ENCODE data around the gene EFCAB7.

EFCAB7 gene

GRCh38 chr1:63607322-63607721 is 84.0 kb downstream of the EFCAB7 start:
- DNase-seq, result no peak

GRCh38 chr1:63611231-63611630 is 87.9 kb downstream of the EFCAB7 start:
- DNase-seq, result no peak

DNA sequence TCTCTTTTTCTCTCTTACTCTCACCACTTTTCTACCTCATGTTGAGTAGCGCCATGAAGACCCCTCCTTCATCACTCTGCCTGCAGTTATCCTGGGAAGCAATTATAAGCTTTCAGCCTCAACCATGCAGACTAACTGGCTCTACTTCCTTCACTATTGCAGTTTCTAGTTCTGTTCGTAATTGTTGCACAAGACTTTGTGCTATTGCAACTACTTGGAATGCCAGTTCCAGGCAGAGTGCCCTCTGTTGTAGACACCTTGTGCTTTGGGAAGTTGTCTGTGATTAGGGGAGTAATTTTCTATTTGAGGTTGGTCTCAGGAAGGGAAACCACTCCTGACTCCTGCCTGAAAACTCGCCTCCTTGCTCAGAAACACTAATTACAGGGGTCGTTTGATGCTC is 89.2 kb downstream of the EFCAB7 start:
- DNase-seq, result no peak

DNA sequence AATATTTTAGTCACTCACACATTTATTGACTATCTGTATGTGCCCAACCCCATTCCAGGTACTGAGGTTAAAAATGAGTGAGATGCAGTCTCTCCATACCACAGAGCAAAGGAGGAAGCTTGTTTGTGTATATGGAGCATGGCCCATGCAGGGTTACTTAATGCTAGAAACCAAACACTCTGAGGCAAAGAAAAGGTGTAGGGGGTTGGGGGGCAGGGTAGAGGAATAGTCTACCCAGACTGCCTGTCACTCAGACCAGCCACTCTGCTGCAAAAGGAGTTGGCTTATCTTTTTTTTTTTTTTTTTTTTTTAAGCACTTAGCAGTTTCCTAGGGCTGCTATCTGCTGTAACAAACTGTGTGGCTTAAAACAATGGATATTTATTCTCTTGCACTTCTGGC is 89.6 kb downstream of the EFCAB7 start:
- no peak for DNase-seq

DNA sequence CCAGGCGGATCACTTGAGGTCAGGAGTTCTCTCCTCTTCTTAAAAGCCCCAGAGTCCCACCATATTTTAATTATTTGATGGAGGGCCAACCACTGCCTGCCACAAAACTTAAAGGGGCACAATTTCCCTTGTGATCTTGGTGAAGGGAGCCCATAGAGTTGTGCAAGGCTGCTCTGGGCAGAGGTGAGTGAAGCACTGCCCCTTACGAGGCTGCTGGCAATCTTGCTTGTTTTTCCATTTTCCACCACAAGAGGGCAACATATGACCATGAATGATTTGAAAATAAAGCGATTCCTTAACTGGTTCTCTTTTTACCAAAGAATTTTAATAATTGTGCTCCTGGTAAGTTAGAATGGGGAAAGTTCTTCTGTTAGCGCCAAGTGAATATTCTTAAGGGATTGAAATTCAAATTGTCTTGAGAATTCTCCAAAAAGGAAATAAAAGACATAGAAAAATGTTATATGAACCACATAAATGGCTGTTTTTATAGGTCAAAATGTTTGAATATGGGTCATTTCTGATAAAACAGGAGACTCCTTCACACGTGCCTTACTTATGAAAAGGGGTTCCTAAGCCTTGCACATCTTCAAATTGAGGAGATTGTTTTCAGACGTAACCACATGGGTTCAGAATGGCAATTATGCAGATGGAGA is 92.6 kb downstream of the EFCAB7 start:
- peak; percentile 51 to 82 for DNase-seq

GRCh38 chr1:63617450-63617849 is 94.1 kb downstream of the EFCAB7 start:
- no peak for DNase-seq

GRCh38 chr1:63618011-63618410 is 94.7 kb downstream of the EFCAB7 start:
- DNase-seq, result no peak

- DNase-seq, result no peak
Measured at GRCh38 chr1:63619558-63619957, 96.2 kb downstream of the EFCAB7 start.

GRCh38 chr1:63620671-63621070 is 97.3 kb downstream of the EFCAB7 start:
- no peak for DNase-seq

DNA sequence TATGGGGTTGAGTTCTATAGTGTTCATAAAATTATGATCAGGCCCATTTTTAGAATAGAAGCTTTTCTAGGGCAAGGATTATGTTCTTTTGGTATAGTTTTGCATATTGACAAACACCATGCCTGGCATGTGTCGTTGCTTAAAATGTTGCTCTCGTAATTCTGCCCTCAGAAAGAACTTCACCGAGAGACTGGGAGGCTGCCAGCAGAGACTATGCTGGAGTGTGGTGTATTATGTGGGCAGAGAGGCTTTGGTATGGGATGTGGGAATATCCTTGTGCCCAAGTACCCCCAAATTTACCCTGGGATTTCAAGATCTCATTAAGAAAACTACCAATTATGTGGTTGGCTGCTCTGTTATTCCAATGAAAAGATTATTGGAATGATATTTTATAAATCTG is 97.8 kb downstream of the EFCAB7 start:
- no peak for DNase-seq

- DNase-seq, result no peak
Measured at GRCh38 chr1:63621698-63622097, 98.4 kb downstream of the EFCAB7 start.

Measured in CD4-positive, alpha-beta T cell treated with Interferon alpha-2 for 1 hour (primary cell).